ENCODE measurements around the gene NAA35.

- TF ChIP-seq, protein P1, sequence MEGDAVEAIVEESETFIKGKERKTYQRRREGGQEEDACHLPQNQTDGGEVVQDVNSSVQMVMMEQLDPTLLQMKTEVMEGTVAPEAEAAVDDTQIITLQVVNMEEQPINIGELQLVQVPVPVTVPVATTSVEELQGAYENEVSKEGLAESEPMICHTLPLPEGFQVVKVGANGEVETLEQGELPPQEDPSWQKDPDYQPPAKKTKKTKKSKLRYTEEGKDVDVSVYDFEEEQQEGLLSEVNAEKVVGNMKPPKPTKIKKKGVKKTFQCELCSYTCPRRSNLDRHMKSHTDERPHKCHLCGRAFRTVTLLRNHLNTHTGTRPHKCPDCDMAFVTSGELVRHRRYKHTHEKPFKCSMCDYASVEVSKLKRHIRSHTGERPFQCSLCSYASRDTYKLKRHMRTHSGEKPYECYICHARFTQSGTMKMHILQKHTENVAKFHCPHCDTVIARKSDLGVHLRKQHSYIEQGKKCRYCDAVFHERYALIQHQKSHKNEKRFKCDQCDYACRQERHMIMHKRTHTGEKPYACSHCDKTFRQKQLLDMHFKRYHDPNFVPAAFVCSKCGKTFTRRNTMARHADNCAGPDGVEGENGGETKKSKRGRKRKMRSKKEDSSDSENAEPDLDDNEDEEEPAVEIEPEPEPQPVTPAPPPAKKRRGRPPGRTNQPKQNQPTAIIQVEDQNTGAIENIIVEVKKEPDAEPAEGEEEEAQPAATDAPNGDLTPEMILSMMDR (conservative IDR thresholded peaks at IDR 0.05 in 1 of 2, IDR thresholded peaks at IDR 0.05 in 1 of 2; ENCODE audit: extremely low read depth in 1 of 2, insufficient read depth in 1 of 2, low read depth in 1 of 2, low read length in 2 of 2): no peak
- no peak for TF ChIP-seq EZH2 (IDR thresholded peaks at IDR 0.05; ENCODE audit: borderline replicate concordance, low read length)
Measured at GRCh38 chr9:86035827-86036440, 95.0 kb downstream of the NAA35 start.

Measured in mammary epithelial cell (primary cell).